Amygdala (tissue), 56 donors: Measurements from ENCODE around the gene RSPO3.
"Not testable (repeated sequence)": the region's sequence is repeated elsewhere in the genome, so short reads cannot be mapped to it uniquely, and the experiment has no call there.

ENCODE experiments used
- DNase-seq, 56 donors: peaks; one replicate each; lab custom pipeline; 2025; lab: John Stamatoyannopoulos, UW

Gene RSPO3

DNA sequence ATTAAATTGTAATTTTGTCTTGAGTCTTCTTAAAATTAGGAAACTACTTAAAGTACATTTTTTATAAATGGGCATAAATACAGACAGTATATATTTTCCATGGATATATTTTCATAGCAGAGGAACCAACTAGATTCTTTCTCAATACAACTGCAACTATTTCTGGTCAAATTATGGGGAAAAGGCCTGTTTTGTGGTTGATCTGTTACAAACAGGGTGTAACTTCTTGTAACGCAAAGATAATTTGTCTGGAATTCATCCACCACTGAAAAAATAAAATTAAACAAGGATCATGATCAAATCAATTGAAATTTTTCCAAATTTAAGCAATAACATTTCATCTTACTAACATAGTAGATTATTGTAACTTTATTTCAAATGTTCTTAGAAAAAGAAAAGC is 81.0 kb downstream of the RSPO3 start:
- DNase-seq = no peak

DNA sequence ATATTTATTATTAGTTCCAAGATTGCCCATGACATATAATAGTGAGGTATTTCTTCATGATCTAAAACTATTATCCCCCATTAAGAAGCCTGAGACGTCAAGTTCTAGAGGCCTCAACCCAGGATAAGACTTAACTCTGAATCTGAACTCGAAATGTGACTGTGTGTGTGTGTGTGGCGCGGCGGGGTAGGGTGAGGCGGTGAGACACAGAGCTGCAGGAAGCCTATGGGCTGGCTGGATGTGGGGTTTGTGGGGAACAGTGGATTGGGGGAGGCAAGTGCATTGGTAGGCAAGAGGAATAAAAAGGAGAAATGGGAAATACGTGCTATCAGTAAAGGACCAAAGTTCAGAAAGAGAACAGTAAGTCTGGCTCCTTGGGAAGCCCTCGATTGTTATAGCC is 81.6 kb downstream of the RSPO3 start:
- no peak for DNase-seq

DNA sequence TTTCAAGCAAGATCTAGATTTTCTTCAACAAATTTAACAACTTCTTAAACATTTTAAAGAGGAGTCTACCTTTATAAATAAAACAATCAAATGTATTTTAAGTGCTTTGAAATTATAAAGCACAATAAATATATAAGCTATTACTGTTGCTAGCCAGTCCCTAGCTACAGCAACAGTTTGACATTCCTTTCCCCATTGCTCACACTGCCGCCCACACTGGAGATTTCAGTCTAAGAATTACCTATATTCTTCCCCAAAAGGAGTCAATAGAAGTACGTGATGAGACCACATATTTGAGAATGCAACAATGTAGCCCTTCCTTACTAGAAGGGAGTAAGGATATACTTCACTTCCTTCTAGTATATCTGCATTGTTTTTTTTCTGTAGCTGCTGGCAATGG is 82.8 kb downstream of the RSPO3 start:
- DNase-seq = no peak

GRCh38 chr6:127202676-127203075 is 84.2 kb downstream of the RSPO3 start:
- no peak for DNase-seq

DNA sequence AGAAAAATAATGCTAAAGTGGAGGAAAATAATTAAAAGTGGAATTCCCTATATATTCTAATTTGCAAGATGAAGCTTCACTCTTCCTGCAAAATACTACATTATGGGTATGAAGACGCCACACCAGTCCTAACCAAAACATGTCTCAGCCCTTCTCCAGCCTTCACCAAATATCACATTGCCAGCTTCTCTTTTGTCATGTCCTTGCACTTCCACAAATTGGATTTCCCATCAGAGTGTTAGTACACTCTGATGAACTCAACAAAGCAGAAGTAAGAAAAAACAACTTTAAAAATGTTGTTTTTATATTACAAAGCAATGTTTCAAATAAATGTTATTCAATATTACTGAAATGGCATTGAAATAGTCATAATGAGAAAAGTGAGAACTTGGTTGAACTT is 85.8 kb downstream of the RSPO3 start:
- DNase-seq = no peak

DNA sequence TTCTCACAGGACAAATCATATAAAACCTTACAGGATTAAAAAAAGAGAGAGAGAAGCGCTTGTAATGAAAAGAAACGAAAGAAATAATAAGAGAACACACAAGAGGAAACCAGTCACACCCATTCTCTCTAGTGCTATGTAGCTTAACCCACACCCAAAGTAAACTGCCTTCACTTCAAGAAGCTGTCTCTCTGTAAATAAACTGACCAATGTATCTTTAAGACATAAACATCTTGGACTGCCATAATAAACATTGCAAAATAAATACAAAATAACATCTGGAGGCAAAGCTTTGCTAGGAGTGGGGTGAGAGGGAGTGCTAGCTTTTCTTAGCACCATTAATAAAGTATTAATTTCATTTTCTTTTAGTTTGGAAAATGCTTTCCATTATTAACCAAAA is 86.6 kb downstream of the RSPO3 start:
- no peak for DNase-seq

DNA sequence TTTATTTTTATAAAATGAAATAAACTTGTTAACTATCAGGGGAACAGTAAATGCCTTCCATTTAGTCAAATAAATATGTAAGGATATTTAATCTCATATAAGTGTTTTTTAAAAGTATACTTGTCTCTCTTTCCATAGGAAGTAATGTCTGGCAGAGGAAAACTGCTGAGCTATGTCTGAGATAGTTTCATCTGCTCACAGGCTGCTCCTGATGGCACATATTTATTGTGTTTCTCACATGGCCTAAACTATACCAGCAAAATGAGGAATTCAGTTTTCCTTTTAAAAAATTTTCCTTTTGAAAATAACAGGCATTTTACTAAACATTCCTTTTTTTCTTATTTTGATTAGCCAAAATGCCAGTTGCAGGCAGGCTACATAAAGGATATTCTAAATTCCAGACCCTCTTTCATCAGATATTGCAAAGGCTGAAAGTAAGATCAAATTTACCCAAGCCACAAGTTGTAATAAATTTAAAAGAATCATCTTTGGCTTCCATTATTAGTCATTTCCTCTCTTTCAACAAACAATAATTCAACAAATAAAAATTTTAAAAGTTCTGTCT is 88.1 kb downstream of the RSPO3 start:
- no peak for DNase-seq

DNA sequence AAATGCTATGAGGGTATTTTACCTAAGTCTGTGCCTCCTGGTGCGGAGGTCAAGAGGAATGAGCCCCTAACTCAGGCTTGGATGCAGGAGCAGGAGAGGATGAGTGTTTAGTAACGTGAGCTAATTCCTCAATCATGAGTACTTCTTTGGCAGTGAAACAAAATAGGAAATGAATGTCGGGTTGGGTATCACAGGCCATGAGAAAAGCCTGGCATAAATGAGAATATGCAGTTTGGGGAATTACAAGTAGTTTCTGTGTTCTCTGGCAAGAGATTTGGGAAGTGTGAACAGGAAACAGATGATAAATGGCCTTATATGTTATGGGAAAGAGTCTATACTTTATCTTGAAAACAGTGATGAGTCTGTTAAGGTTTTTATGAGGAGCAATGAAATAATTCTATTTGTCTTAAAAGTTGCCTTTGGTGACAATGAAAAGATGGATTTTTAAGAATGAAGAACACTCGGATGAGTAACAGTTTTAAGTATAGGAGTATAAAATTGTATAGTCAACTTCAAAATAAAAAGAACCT is 89.2 kb downstream of the RSPO3 start:
- no peak for DNase-seq

GRCh38 chr6:127210725-127211124 is 92.3 kb downstream of the RSPO3 start:
- DNase-seq = no peak

DNA sequence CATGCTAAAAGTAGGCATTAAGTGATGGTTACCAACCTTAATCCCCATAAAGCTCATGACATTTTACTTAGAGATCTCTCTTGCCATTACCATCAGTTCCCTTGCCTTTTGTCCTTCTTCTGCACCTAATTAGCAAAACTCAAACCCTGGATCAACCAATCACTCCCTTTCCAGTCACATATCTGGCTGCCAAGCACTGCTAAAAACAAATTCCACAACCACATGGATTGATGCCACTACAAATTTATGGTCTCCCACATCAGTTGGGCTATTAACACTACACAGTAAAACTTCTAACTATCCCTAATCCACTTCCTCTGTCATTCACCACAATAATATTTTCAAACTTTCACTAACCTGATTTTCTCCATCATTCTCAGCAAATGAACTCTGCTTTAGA is 93.9 kb downstream of the RSPO3 start:
- no peak for DNase-seq

DNA sequence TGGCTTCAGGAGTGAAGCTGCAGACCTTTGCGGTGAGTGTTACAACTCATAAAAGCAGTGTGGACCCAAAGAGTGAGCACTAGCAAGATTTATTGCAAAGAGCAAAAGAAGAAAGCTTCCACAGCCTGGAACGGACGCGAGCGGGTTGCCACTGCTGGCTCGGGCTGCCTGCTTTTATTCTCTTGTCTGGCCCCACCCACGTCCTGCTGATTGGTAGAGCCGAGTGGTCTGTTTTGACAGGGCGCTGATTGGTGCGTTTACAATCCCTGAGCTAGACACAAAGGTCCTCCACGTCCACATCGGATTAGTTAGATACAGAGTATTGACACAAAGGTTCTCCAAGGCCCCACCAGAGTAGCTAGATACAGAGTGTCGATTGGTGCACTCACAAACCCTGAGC is 95.6 kb downstream of the RSPO3 start:
- DNase-seq = not testable (repeated sequence)

GRCh38 chr6:127214531-127214930 is 96.1 kb downstream of the RSPO3 start:
- not testable (repeated sequence) for DNase-seq

DNA sequence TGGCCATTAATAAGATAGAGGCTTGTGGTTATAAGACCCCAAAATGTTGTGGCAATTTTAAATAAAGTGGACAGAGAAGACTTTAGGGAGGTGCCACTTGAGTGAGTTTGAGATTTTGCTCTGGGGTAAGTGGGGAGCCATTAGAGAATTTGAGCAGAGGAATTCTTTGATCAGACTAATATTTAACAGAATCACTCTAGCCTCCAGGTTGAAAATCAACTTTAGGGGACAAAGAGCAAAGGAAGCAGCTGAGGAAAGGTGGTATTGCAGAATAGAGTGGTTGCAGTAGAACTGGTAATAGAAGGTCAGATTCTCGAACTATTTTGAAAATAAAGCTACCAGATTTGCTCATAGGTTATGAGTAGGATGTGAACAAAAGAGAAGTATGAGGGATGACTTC is 97.5 kb downstream of the RSPO3 start:
- no peak for DNase-seq

DNA sequence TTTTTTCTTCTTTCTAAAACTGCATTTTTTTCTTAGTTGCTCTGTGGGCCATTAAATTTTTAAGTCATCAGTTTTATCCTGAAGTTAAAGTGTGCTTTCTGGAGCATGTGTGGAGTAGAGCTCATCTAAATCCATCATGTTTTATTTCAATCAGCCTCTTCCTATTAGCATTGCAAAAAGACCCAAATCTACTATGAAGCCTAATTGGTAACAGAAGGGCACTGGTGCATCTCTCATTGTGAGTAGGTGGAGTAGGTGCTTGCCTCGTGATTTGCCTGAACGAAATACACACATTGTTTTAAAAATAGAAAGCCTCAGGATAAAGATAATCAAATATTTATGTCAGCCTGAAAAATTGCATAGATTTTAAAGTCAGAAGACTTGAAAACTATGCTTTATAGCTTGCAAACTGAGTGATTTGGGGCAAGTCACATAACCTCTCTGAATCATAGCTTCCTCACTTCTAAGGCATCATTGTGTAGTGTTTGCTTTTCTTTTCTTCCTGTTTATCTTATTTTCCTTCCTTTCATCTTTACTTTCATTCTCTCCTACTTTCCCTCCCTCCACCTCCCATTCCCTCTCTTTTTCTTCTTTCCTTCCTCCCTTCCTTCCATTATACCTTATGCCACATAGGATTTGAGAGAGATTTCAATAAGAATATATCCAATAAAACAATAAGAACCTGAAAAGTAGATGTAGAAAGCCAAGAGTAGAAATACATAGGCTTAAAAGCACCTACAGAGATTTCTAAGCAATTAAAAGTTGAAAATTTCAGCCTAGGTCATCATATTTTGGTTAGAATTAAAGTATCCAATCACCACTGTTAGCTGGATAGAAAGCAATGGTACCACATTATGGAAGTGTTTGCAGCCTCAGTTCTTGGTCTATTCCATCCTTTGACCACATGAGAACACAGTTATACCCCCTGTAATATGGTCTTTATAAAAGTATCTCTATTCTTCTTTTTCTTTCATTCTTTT is 98.6 kb downstream of the RSPO3 start:
- DNase-seq = no peak

DNA sequence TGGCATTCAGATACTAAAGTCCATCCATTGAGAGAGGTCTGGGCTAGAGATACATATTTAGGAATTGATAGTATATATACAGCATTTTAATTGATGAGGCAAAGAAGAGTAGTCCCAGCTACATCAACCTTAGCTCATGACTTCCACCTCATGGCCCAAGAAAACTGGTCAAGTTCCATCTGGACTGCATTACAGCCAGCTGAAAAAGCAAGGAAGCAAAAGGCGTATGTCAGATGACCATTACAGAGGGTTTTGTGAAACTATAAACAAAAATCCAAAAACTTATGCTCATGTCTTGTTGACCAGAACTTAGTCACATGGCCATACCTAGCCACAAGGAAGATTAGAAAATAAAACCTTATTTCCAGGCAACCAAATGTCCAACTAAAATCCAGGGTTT is 101.4 kb downstream of the RSPO3 start:
- DNase-seq = no peak

GRCh38 chr6:127221201-127221600 is 102.7 kb downstream of the RSPO3 start:
- DNase-seq = no peak

DNA sequence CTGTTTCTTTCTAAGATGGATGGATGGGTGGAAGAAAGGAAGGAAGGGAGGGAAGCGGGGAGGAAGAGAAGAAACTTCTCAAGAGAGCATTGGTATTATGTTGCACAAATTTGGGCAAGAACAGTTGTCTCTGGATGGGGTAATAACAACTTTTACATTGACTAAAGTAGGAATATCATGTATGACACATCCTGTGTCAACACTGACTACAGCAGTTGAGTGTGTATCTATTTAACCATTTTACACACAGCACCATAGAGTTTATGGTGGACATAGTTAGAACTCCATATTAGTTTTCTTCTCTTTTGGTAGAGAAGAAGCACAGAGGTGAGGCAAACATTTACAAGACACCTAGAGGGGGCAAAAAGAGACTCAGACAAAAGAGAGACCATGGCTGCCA is 103.9 kb downstream of the RSPO3 start:
- DNase-seq = no peak

- DNase-seq = no peak
Observed at GRCh38 chr6:127225497-127225896, 107.0 kb downstream of the RSPO3 start.

DNA sequence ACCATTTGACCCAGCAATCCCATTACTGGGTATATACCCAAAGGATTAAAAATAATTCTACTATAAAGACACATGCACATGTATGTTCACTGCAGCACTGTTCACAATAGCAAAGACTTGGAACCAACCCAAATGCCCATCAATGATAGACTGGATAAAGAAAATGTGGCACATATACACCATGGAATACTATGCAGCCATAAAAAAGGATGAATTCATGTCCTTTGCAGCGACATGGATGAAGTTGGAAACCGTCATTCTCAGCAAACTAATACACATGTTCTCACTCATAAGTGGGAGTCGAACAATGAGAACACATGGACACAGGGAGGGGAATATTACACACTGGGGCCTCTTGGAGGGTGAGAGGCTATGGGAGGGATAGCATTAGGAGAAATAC is 115.3 kb downstream of the RSPO3 start:
- DNase-seq = not testable (repeated sequence)

DNA sequence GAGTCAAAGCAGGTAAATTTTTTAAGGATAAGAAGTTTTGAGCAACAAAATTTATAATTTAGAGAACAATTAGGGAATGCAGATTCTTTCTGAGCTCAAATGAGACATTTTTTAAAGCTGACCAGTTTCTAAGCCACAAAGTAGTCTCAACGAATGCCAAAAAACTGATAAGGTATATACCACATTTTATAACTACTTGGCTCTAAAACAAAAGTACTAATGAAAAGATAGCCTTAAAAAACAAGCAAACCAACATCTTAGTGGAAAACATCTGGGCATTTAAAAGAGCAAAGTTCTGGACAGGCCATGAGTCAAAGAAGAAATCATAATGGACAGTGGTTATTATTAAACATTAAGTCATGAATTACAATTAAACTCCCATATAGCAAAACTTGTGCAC is 125.0 kb downstream of the RSPO3 start:
- DNase-seq = no peak
